Activated naive CD8-positive, alpha-beta T cell treated with anti-CD3 and anti-CD28 coated beads, Interleukin-2, amount 10 ng/mL, durations not matched to agents 7 days and 5 days (primary cell): Measurements from ENCODE around the gene NPFFR1. TPM values are rescaled to one million over a fixed set of nuclear protein-coding genes. Genes with fewer than 3 reads are reported as not detected.

Experiments
- ATAC-seq: fragments of 150-1000 bp; cut with Tn5 transposase; one replicate; pipeline ENCODE4 v1.10.0; 2021; ENCODE audit warnings: low read depth, moderate library complexity
- POLR2A ChIA-PET: fragments of 350-600 bp; sonication (Branson Sonifier 250); formaldehyde crosslinking; loops from one replicate; lab custom pipeline; 2021; ENCODE audit warnings: antibody characterized with exemption; lab: Charles Lee
- DNase-seq: peaks from one replicate; pipeline ENCODE4 v3.0.0; 2021
- H3K27ac Mint-ChIP-seq: one replicate; pipeline ENCODE4 v1.8.0; 2022; ENCODE audit warnings: mild to moderate bottlenecking, mixed read lengths
- H3K27me3 Mint-ChIP-seq: one replicate; pipeline ENCODE4 v1.8.0; 2022; ENCODE audit warnings: mild to moderate bottlenecking, moderate library complexity, mixed read lengths
- H3K36me3 Mint-ChIP-seq: one replicate; pipeline ENCODE4 v1.8.0; 2021; ENCODE audit warnings: mild to moderate bottlenecking, mixed read lengths
- H3K4me1 Mint-ChIP-seq: one replicate; pipeline ENCODE4 v1.8.0; 2021; ENCODE audit warnings: mixed read lengths
- H3K4me3 Mint-ChIP-seq: one replicate; pipeline ENCODE4 v1.8.0; 2022; ENCODE audit warnings: mild to moderate bottlenecking, moderate library complexity, mixed read lengths
- H3K9me3 Mint-ChIP-seq: one replicate; pipeline ENCODE4 v1.8.0; 2021; ENCODE audit warnings: mixed read lengths
- total RNA-seq, 2 experiments: library from RNA; stranded (reverse); gene quantifications; one replicate each; pipeline ENCODE4 v1.2.3, GENCODE V29; 2021

Gene NPFFR1
- total RNA-seq, 2 experiments from 2014 or later = 0.03 TPM; not detected in 1

- H3K9me3 Mint-ChIP-seq = no peaks in the 10 kb centered on the region
- H3K4me1 Mint-ChIP-seq = peaks cover 9% of the 10 kb centered on the region
- ATAC-seq (no peak), DNase-seq (no peak)
- no peak overlapping the region for H3K27ac Mint-ChIP-seq
- no peaks in the 10 kb centered on the region for H3K27me3 Mint-ChIP-seq
- H3K36me3 Mint-ChIP-seq = no peaks in the 10 kb centered on the region
- H3K4me3 Mint-ChIP-seq = no peak overlapping the region
- POLR2A ChIA-PET = no interaction called here
Observed at GRCh38 chr10:70308121-70309060, 24.6 kb upstream of the NPFFR1 start.

- Mint-ChIP-seq H3K4me1 (peaks cover 9% of the 10 kb centered on the region), H3K36me3 (no peaks in the 10 kb centered on the region), H3K9me3 (no peaks in the 10 kb centered on the region), H3K27ac (no peak overlapping the region), H3K27me3 (no peaks in the 10 kb centered on the region), H3K4me3 (no peak overlapping the region)
- ATAC-seq = no peak
- POLR2A ChIA-PET = no interaction called here
- DNase-seq = no peak
Observed at GRCh38 chr10:70306886-70307520, 23.2 kb upstream of the NPFFR1 start.

DNA sequence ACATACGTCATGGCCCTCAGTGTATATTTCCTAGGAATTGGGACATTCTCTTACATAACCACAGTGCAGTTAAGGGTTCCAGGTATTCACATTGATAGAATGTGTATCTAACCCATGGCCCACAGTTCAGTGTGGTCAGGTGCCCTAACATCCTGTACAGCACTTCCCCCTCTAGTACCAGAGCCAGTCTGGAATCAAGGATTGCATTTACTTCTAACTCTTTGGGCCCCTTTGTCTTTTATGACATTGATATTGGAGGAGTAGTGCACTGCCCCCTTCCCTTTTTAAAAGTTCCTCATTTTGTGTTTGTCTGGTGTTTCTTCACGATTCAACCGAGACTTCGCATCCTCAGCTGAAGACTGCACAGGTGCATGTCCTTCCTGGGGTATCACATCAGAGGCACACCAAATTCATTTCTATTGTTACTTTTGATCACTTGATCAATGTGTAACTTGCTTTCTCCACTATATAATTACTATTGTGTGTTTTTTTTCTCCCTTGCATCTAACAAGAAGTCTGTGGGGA, 22.4 kb upstream of the NPFFR1 start:
- ATAC-seq (no peak), DNase-seq (no peak)
- Mint-ChIP-seq H3K9me3 (no peaks in the 10 kb centered on the region), H3K4me3 (no peak overlapping the region), H3K27me3 (no peaks in the 10 kb centered on the region), H3K27ac (no peak overlapping the region), H3K36me3 (no peaks in the 10 kb centered on the region), H3K4me1 (peaks cover 9% of the 10 kb centered on the region)
- POLR2A ChIA-PET = no interaction called here

GRCh38 chr10:70303730-70304129, 19.9 kb upstream of the NPFFR1 start:
- H3K36me3 Mint-ChIP-seq = no peaks in the 10 kb centered on the region
- ATAC-seq = no peak
- no peak overlapping the region for H3K27ac Mint-ChIP-seq
- H3K9me3 Mint-ChIP-seq = no peaks in the 10 kb centered on the region
- peaks cover 9% of the 10 kb centered on the region for H3K4me1 Mint-ChIP-seq
- no peak for DNase-seq
- no peaks in the 10 kb centered on the region for H3K27me3 Mint-ChIP-seq
- H3K4me3 Mint-ChIP-seq = no peak overlapping the region
- POLR2A ChIA-PET = no interaction called here

DNA sequence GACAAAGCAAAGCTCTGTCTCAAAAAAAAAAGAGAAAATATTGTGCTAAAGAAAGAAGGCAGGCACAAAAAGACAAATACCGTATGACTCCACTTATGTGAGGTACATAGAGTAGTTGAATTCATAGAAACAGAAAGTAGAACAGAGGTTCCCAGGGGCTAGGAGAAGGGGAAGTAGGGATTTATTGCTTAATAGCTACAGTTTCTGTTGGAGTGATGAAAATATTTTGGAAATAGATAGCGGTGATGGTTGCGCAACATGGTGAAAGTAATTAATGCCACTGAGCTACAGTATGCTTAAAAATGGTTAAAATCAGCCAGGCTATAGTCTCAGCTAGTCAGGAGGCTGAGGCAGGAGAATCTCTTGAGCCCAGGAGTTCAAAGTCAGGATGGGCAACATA, 18.5 kb upstream of the NPFFR1 start:
- Mint-ChIP-seq H3K36me3 (no peaks in the 10 kb centered on the region), H3K27ac (no peak overlapping the region), H3K27me3 (no peaks in the 10 kb centered on the region), H3K4me3 (no peak overlapping the region), H3K4me1 (peaks cover 9% of the 10 kb centered on the region), H3K9me3 (no peaks in the 10 kb centered on the region)
- DNase-seq (no peak), ATAC-seq (no peak)
- POLR2A ChIA-PET = interaction anchor here (0.7 kb wide), 1 partner anchor 22 kb away, joined by 3 read pairs; no protein-coding TSS in a partner anchor

DNA sequence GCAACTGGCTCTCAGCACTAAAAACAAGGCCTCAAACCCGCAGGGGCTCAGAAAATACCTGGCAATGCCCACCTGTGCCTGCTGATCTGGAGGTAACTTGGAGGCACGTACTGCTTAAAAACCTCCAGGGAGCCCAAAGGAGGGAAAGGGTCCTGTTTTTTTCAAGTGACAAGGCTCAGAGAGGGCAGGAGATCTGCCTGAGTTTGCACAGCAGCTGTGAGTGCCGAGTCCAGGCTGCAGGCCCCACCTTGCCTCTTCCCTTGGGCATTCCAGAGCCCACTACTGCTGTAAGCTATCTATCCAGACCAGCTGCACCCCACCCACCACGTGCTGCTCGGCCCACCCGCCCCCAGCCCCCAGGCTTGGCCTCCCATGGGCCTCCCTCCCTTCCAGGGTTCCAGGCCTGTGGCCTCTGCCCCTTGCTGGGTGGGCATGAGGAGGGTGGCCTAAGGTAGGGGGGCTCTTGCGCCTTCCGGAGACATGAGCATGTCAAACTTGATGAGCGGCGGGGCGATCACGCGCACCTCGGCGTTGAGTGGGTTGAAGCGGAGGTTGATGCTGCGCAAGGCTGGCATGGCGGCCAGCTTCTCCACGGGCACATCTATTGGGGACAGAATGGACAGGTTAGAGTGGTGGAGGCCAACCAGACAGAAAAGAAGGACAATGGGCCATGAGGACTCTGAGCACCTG, 17.2 kb upstream of the NPFFR1 start:
- no peaks in the 10 kb centered on the region for H3K36me3 Mint-ChIP-seq
- POLR2A ChIA-PET = no interaction called here
- H3K9me3 Mint-ChIP-seq = no peaks in the 10 kb centered on the region
- DNase-seq (no peak), ATAC-seq (no peak)
- H3K27me3 Mint-ChIP-seq = no peaks in the 10 kb centered on the region
- peaks cover 6% of the 10 kb centered on the region for H3K4me1 Mint-ChIP-seq
- H3K4me3 Mint-ChIP-seq = no peak overlapping the region
- H3K27ac Mint-ChIP-seq = no peak overlapping the region

DNA sequence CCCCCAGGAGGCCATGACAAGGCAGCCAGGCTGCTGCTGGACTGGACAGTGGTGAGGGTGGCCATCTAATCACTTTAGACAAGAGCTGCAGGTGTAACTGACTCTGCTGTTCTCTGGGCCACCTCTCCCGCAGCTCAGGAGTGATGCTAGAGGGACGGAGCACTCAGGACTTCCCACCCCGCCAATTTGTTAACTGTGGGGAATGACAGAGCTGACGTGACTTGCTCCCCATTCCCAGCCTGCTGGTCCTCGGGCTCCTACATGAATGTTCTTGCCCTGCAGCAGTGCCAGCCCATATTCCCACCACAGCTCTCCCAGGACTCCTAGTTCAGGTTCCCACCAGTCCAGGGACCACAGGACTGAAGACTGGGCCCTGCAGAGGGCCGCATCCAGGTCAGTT, 16.7 kb upstream of the NPFFR1 start:
- no peaks in the 10 kb centered on the region for H3K9me3 Mint-ChIP-seq
- H3K36me3 Mint-ChIP-seq = no peaks in the 10 kb centered on the region
- ATAC-seq = no peak
- peaks cover 4% of the 10 kb centered on the region for H3K4me1 Mint-ChIP-seq
- no peak for DNase-seq
- POLR2A ChIA-PET = no interaction called here
- H3K27ac Mint-ChIP-seq = no peak overlapping the region
- no peaks in the 10 kb centered on the region for H3K27me3 Mint-ChIP-seq
- H3K4me3 Mint-ChIP-seq = no peak overlapping the region

DNA sequence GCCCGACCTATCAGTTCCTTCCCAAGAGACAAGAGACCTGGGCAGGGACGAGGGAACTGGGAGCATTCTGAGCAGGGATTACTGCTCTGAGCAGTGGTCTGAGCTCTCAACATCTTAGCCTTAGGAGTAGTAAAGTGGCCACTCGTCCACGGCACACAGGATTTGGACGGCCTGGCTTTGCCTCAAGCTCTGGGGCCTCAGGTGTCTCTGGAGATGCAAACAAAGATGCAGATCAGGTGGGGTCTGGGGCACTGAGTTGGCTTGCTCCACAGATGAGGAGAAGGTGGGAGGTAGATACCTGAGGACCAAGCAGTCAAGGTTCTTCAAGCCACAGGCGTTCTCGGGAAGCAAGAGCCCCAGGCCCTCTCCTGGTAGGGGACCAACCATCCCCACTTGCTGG, 16.1 kb upstream of the NPFFR1 start:
- Mint-ChIP-seq H3K4me3 (no peak overlapping the region), H3K4me1 (peaks cover 1% of the 10 kb centered on the region), H3K36me3 (no peaks in the 10 kb centered on the region), H3K27me3 (no peaks in the 10 kb centered on the region), H3K9me3 (no peaks in the 10 kb centered on the region), H3K27ac (no peak overlapping the region)
- ATAC-seq (no peak), DNase-seq (no peak)
- POLR2A ChIA-PET = no interaction called here

DNA sequence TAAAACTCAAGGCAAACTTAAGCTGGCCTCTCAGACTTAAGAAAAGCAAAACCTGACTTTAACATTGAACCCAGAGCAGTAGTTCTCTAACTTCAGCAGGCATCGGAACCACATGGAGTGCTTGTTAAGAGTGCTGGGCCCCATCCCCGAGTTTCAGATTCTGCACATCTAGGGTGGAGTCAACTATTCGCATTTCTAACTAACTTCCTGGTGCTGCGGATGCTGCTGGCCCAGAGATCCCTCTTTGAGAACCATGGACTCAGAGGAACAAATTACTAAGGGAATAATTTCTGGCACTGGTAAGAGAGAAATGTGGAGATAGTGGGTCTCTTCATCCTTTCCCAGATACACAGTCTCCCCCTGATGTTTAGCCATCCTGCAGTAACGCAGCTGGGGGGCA, 14.6 kb upstream of the NPFFR1 start:
- no peak for DNase-seq
- POLR2A ChIA-PET = interaction anchor here (1.9 kb wide), 1 partner anchor 25 kb away, joined by 4 read pairs; no protein-coding TSS in a partner anchor
- ATAC-seq = no peak
- no peak overlapping the region for H3K4me3 Mint-ChIP-seq
- H3K4me1 Mint-ChIP-seq = peaks cover 2% of the 10 kb centered on the region
- H3K36me3 Mint-ChIP-seq = no peaks in the 10 kb centered on the region
- no peaks in the 10 kb centered on the region for H3K9me3 Mint-ChIP-seq
- H3K27me3 Mint-ChIP-seq = no peaks in the 10 kb centered on the region
- H3K27ac Mint-ChIP-seq = no peak overlapping the region

DNA sequence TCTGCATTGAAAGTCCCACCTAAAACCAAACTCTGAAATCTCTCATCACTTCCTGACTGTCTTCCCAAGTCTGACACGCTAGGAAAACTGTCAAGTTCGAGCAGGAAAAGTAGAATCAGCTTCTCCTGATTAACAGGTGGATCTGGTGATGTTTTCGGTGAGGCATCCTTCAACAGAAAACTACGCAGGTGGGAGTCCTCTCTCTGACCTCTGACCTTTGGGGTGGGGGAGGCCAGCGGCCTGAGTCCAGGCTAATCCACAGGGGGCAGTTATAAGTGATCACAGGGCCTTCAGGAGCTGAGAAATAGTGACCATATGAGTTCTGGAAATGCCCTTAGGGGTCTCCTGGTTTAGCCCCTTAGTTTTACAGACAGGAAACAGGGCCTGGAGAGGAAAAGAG, 13.4 kb upstream of the NPFFR1 start:
- H3K27me3 Mint-ChIP-seq = no peaks in the 10 kb centered on the region
- H3K9me3 Mint-ChIP-seq = no peaks in the 10 kb centered on the region
- POLR2A ChIA-PET = no interaction called here
- ATAC-seq = no peak
- H3K27ac Mint-ChIP-seq = peak overlapping the region; percentile 64
- no peak overlapping the region for H3K4me3 Mint-ChIP-seq
- peaks cover 5% of the 10 kb centered on the region for H3K4me1 Mint-ChIP-seq
- no peak for DNase-seq
- no peaks in the 10 kb centered on the region for H3K36me3 Mint-ChIP-seq

DNA sequence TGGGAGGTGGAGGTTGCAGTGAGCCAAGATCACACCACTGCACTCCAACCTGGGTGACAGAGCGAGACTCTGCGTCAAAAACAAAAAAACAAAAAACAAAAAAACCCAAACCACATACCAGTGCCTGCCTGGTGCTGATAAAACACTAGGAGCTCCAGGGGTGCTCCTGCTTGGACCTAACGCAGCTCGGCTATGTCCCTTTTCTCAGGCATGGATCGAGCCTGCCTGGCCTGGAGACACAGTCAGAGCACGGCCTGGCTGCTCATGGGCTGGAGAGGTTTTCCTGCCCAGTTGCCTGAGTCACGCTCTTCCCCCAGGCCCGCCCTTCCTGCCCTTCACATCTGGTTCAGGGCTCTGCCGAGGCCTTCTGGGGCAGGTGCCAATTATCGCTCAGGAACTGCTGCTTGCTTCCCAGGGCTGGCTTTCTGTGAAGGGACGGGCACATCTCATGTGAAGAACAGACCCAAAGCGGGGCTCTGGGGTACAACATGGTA, 12.6 kb upstream of the NPFFR1 start:
- no peak for DNase-seq
- ATAC-seq = no peak
- no peak overlapping the region for H3K27ac Mint-ChIP-seq
- no peaks in the 10 kb centered on the region for H3K36me3 Mint-ChIP-seq
- H3K4me3 Mint-ChIP-seq = no peak overlapping the region
- H3K9me3 Mint-ChIP-seq = no peaks in the 10 kb centered on the region
- no peaks in the 10 kb centered on the region for H3K27me3 Mint-ChIP-seq
- peaks cover 5% of the 10 kb centered on the region for H3K4me1 Mint-ChIP-seq
- POLR2A ChIA-PET = no interaction called here

DNA sequence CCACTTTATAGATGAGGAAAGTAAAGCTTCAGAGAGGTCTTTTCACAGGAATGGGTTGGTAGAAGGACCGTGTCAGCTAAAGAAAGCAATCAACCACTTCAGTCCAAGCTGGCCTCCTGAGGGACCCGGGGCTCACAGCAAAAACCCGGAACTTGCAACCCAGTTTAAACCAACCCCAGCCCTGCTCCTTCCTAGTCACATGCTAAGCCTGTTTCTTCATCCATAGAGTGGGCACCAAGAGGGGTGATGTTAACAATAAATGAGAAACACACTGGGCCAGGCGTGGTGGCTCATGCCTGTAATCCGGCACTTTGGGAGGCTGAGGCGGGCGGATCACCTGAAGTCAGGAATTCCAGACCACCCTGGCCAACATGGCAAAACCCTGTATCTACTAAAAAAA, 12.1 kb upstream of the NPFFR1 start:
- no peak for DNase-seq

GRCh38 chr10:70295321-70295720, 11.5 kb upstream of the NPFFR1 start:
- Mint-ChIP-seq H3K4me3 (no peak overlapping the region), H3K9me3 (no peaks in the 10 kb centered on the region), H3K27ac (no peak overlapping the region), H3K27me3 (peaks cover under 1% of the 10 kb centered on the region), H3K36me3 (no peaks in the 10 kb centered on the region), H3K4me1 (peaks cover 5% of the 10 kb centered on the region)
- ATAC-seq (no peak), DNase-seq (no peak)
- POLR2A ChIA-PET = no interaction called here

More for the DNA sequence above, 12.1 kb upstream of the NPFFR1 start:
- H3K4me3 Mint-ChIP-seq = no peak overlapping the region
- POLR2A ChIA-PET = no interaction called here
- peaks cover 5% of the 10 kb centered on the region for H3K4me1 Mint-ChIP-seq
- H3K27ac Mint-ChIP-seq = no peak overlapping the region
- no peaks in the 10 kb centered on the region for H3K36me3 Mint-ChIP-seq
- ATAC-seq = no peak
- H3K27me3 Mint-ChIP-seq = no peaks in the 10 kb centered on the region
- no peaks in the 10 kb centered on the region for H3K9me3 Mint-ChIP-seq
